ENCODE data around the gene EVX2.

GRCh38 chr2:176038694-176039093 is 45.1 kb downstream of the EVX2 start:
- TF ChIP-seq CTCF (IDR thresholded peaks at IDR 0.05): no peak
- no peak for TF ChIP-seq EZH2 (IDR thresholded peaks at IDR 0.05; ENCODE audit: borderline replicate concordance, insufficient read depth, low read depth, low read length, poor library complexity, severe bottlenecking)
